GM12878 (cell line): ENCODE measurements around the gene ADCY7. TPM values are rescaled to one million over a fixed set of nuclear protein-coding genes. Genes with fewer than 3 reads are reported as not detected.

Experiments used
- ATAC-seq: fragments of 200-7000 bp; cut with Tn5 transposase; 3 replicates; pipeline ENCODE4 v1.9.1; 2020; ENCODE audit warnings: mild to moderate bottlenecking, moderate library complexity
- BruUV-seq: library from RNA; stranded (reverse); fragments of 400-500 nt; replicated peaks from 2 replicates; lab custom pipeline; 2021; lab: Mats Ljungman, UMichigan
- CTCF ChIA-PET: fragments of 300-600 bp; sonication (Branson Sonifier 250); formaldehyde crosslinking; extraction: SDS; loops from one replicate; lab custom pipeline; 2021; ENCODE audit warnings: inconsistent platforms; lab: Yijun Ruan, JAX
- POLR2A ChIA-PET: fragments of 350-600 bp; formaldehyde crosslinking; extraction: SDS; loops from one replicate; lab custom pipeline; 2021; ENCODE audit warnings: inconsistent platforms; lab: Charles Lee
- RAD21 ChIA-PET: fragments of 300-600 bp; sonication (Branson Sonifier 250); formaldehyde crosslinking; loops from one replicate; lab custom pipeline; 2023; ENCODE audit warnings: antibody characterized with exemption; ENCODE audit not compliant: unreplicated experiment; lab: Charles Lee
- SMC1A ChIA-PET: fragments of 300-600 bp; sonication (Branson Sonifier 250); formaldehyde crosslinking; loops from one replicate; lab custom pipeline; 2023; ENCODE audit not compliant: unreplicated experiment, uncharacterized antibody; lab: Charles Lee
- DNase-seq: peaks from one replicate; pipeline ENCODE4 v3.0.0-alpha.2; 2011; ENCODE audit warnings: low read depth, low spot score
- FAIRE-seq: peaks from 3 replicates; lab custom pipeline; 2011; peaks lifted over from hg19 to GRCh38; lab: Jason Lieb, UNC
- H2AFZ ChIP-seq: 2 replicates; pipeline ENCODE4 v1.6.0; 2011; ENCODE audit warnings: low read depth, low read length, control low read depth; ENCODE audit not compliant: control insufficient read depth
- H3K27ac ChIP-seq: 2 replicates; pipeline ENCODE4 v1.5.1; 2011; ENCODE audit warnings: control low read depth; ENCODE audit not compliant: control insufficient read depth, insufficient read depth
- H3K27me3 ChIP-seq, 2 experiments: replicated peaks in 1 of 2; 2 replicates each; pipeline versions ENCODE4 v1.6.0 to v1.6.1; 2011; ENCODE audit warnings: low read length in 1 of 2; ENCODE audit not compliant: control insufficient read depth in 2 of 2, insufficient read depth in 2 of 2
- H3K36me3 ChIP-seq, 2 experiments: 2 replicates each; pipeline ENCODE4 v1.5.1; 2011; ENCODE audit warnings: low read length in 1 of 2; ENCODE audit not compliant: control insufficient read depth in 2 of 2, insufficient read depth in 2 of 2
- H3K4me1 ChIP-seq: 2 replicates; pipeline ENCODE4 v1.6.1; 2011; ENCODE audit warnings: mild to moderate bottlenecking, low read length, moderate library complexity, mixed read lengths; ENCODE audit not compliant: control insufficient read depth, insufficient read depth
- H3K4me2 ChIP-seq: 2 replicates; pipeline ENCODE4 v1.6.0; 2011; ENCODE audit warnings: control low read depth; ENCODE audit not compliant: control insufficient read depth, insufficient read depth
- H3K4me3 ChIP-seq: fragments of 200-600 bp; sonication (generic); 2 replicates; pipeline ENCODE4 v1.5.1; 2016
- H3K79me2 ChIP-seq: 2 replicates; pipeline ENCODE4 v1.6.0; 2011; ENCODE audit warnings: low read length; ENCODE audit not compliant: control insufficient read depth, insufficient read depth
- H3K9ac ChIP-seq: 2 replicates; pipeline ENCODE4 v1.8.0; 2011; ENCODE audit warnings: low read length, control low read depth, mixed read lengths; ENCODE audit not compliant: control insufficient read depth, insufficient read depth
- H3K9me3 ChIP-seq: replicated peaks from 3 replicates; pipeline ENCODE4 v1.5.1; 2011; ENCODE audit warnings: mild to moderate bottlenecking, low read length; ENCODE audit not compliant: control insufficient read depth, insufficient read depth
- H4K20me1 ChIP-seq: 2 replicates; pipeline ENCODE4 v1.6.0; 2011; ENCODE audit not compliant: control insufficient read depth, insufficient read depth
- FOXM1 ChIP-seq: IDR thresholded peaks from 2 replicates; pipeline ENCODE4 v1.6.1; 2012; ENCODE audit warnings: low read depth, mild to moderate bottlenecking, inconsistent platforms, low read length, moderate library complexity
- MEF2A ChIP-seq: IDR thresholded peaks from 2 replicates; pipeline ENCODE4 v1.6.1; 2011; ENCODE audit warnings: low read depth, mild to moderate bottlenecking, low read length, moderate library complexity; ENCODE audit not compliant: insufficient read depth
- NR2F1 ChIP-seq: fragments of 450-650 bp; conservative IDR thresholded peaks from 2 replicates; pipeline ENCODE4 v1.6.1; 2017; ENCODE audit warnings: mild to moderate bottlenecking
- RFX5 ChIP-seq: IDR thresholded peaks from 2 replicates; pipeline ENCODE4 v1.6.1; 2011; ENCODE audit warnings: low read depth, low read length, improper control_type of control experiment
- SPI1 ChIP-seq: IDR thresholded peaks from 2 replicates; pipeline ENCODE4 v1.6.1; 2011; ENCODE audit warnings: low read depth, mild to moderate bottlenecking, low read length, moderate library complexity, borderline replicate concordance; ENCODE audit not compliant: insufficient read depth
- ZNF217 ChIP-seq: fragments of 450-650 bp; IDR thresholded peaks from 2 replicates; pipeline ENCODE4 v1.6.1; 2017; ENCODE audit warnings: antibody characterized with exemption, mild to moderate bottlenecking
- ZNF592 ChIP-seq: fragments of 450-650 bp; IDR thresholded peaks from 2 replicates; pipeline ENCODE4 v1.6.1; 2017; ENCODE audit warnings: mild to moderate bottlenecking, moderate library complexity
- WGBS: methylation state at CpG from one replicate; pipeline ENCODE4 v1.1.6; 2016; ENCODE audit warnings: low lambda C conversion rate; ENCODE audit not compliant: insufficient replicate concordance, insufficient coverage; ENCODE audit errors: missing lambda C conversion rate; 5-methylcytosine and 5-hydroxymethylcytosine counted together
- in situ Hi-C: fragments of 300-500 bp; cut with MboI; formaldehyde crosslinking; loops from 9 replicates; pipeline ENCODE4 v1.14.3; 2018; ENCODE audit warnings: mixed read lengths
- intact Hi-C: fragments of 100-400 bp; cut with micrococcal nuclease; formaldehyde crosslinking; loops from one replicate; pipeline ENCODE4 v1.14.2; 2022; ENCODE audit not compliant: unreplicated experiment
- polyA plus RNA-seq, 11 experiments: library from polyadenylated mRNA; depleted of rRNA in 4 of 11; unstranded in 6 of 11; stranded (reverse) in 5 of 11; fragments of >200 nt; fragmentation: Nextera tagmentation in 4 of 11; fragmentation: Illumina TruSeq in 1 of 11; extraction: Ambion mirVana in 4 of 11; extraction: Trizol in 1 of 11; gene quantifications; 1 replicate in 1 of 11; 2 replicates in 10 of 11; pipeline versions ENCODE4 v1.2.1 to v1.2.3, GENCODE V29; 2011 to 2016; ENCODE audit warnings: inconsistent platforms in 2 of 11, missing spikeins in 2 of 11, low read depth in 1 of 11
- total RNA-seq, 4 experiments: library from RNA; depleted of rRNA in 3 of 4; stranded (reverse); fragments of >200 nt in 3 of 4; fragmentation: Illumina TruSeq in 1 of 4; extraction: Trizol in 1 of 4; gene quantifications; 2 replicates each; pipeline versions ENCODE4 v1.2.1 to v1.2.3, GENCODE V29; 2013 to 2021

Gene ADCY7
- total and polyA plus RNA-seq, 10 of the 15 experiments (the other 5 are each of a cell fraction or from before 2014, with no cell fraction given): 1.2 to 87.9 (median 24.4) TPM

GRCh38 chr16:50336884-50337283 lies 70.5 kb downstream of the ADCY7 start (continued):
- TF ChIP-seq RFX5 (no peak), SPI1 (no peak), ZNF592 (no peak)

- Histone ChIP-seq H3K36me3 (peaks cover 7 to 9% of the 10 kb centered on the region in 2 experiments; a peak in 3 of 4 replicates), H2AFZ (no peak overlapping the region), H3K27me3 (no peaks in the 10 kb centered on the region), H3K4me2 (no peak overlapping the region), H3K79me2 (no peaks in the 10 kb centered on the region), H3K4me1 (no peaks in the 10 kb centered on the region), H3K4me3 (no peak overlapping the region), H3K9me3 (no peaks in the 10 kb centered on the region), H4K20me1 (no peaks in the 10 kb centered on the region), H3K27ac (no peak overlapping the region), H3K9ac (no peak overlapping the region)
- no TSS peak for BruUV-seq
- in situ Hi-C loops: no loop called here
- ChIA-PET RAD21 (interaction anchor here (1.5 to 1.6 kb wide), 2 partner anchors 15 to 18 kb away, joined by 4 to 6 read pairs; no protein-coding TSS in a partner anchor), POLR2A (no interaction called here), SMC1A (interaction anchor here (0.8 to 1.4 kb wide), 3 partner anchors 17 to 105 kb away, joined by 3 read pairs; no protein-coding TSS in a partner anchor), CTCF (interaction anchor here (0.6 to 10.9 kb wide), 6 partner anchors 10 to 468 kb away, joined by 3 to 60 read pairs (median 4); no protein-coding TSS in a partner anchor)
- intact Hi-C loops: no loop called here
- FAIRE-seq (peak; percentile 77), ATAC-seq (no peak), DNase-seq (no peak)
- 49% methylated on average over 8 of the region's 8 CpGs for WGBS
- TF ChIP-seq FOXM1: no peak
- TF ChIP-seq ZNF217: no peak
- no peak for TF ChIP-seq MEF2A
- no peak for TF ChIP-seq NR2F1
These were observed 72.2 kb downstream of the ADCY7 start for GRCh38 chr16:50338371-50339231.
